Neural crest cell (in vitro differentiated cells): ENCODE data around the gene RFFL. TPM values are rescaled to one million over a fixed set of nuclear protein-coding genes. Genes with fewer than 3 reads are reported as not detected.

ENCODE experiments used
- DNase-seq: peaks from one replicate; pipeline ENCODE4 v3.0.0; 2021; ENCODE audit warnings: low read depth, mixed read lengths, low spot score
- H3K27ac Mint-ChIP-seq: one replicate; pipeline ENCODE4 v1.8.0; 2021; ENCODE audit warnings: mild to moderate bottlenecking, mixed read lengths; ENCODE audit not compliant: unreplicated experiment
- H3K27me3 Mint-ChIP-seq: 2 replicates; pipeline ENCODE4 v1.8.0; 2021; ENCODE audit warnings: low read depth, mild to moderate bottlenecking, mixed read lengths
- H3K36me3 Mint-ChIP-seq: 2 replicates; pipeline ENCODE4 v1.8.0; 2021; ENCODE audit warnings: low read depth, mild to moderate bottlenecking, mixed read lengths
- H3K4me1 Mint-ChIP-seq: 2 replicates; pipeline ENCODE4 v1.8.0; 2021; ENCODE audit warnings: mixed read lengths
- H3K4me3 Mint-ChIP-seq: one replicate; pipeline ENCODE4 v1.8.0; 2021; ENCODE audit warnings: mild to moderate bottlenecking, mixed read lengths
- H3K9me3 Mint-ChIP-seq: 2 replicates; pipeline ENCODE4 v1.8.0; 2021; ENCODE audit warnings: mixed read lengths
- CTCF ChIP-seq: fragments of 200-600 bp; sonication (generic); conservative IDR thresholded peaks from 2 replicates; pipeline ENCODE4 v1.5.0; 2021; ENCODE audit warnings: antibody characterized with exemption, mild to moderate bottlenecking
- total RNA-seq: library from RNA; stranded (reverse); gene quantifications from 2 replicates; pipeline ENCODE4 v1.2.1, GENCODE V29; 2021

The RFFL gene
- total RNA-seq, 1 donor from 2014 or later: 22.5 TPM

GRCh38 chr17:35069311-35069710 lies 5.8 kb upstream of the RFFL start:
- peaks cover 48% of the 10 kb centered on the region for H3K4me1 Mint-ChIP-seq
- H3K27me3 Mint-ChIP-seq: no peaks in the 10 kb centered on the region
- no peaks in the 10 kb centered on the region for H3K9me3 Mint-ChIP-seq
- no peak overlapping the region for H3K4me3 Mint-ChIP-seq
- TF ChIP-seq CTCF: no peak
- DNase-seq: no peak
- H3K36me3 Mint-ChIP-seq: no peaks in the 10 kb centered on the region
- H3K27ac Mint-ChIP-seq: no peak overlapping the region

- DNase-seq: no peak
- no peaks in the 10 kb centered on the region for H3K27me3 Mint-ChIP-seq
- no peak overlapping the region for H3K4me3 Mint-ChIP-seq
- peaks cover 48% of the 10 kb centered on the region for H3K4me1 Mint-ChIP-seq
- no peaks in the 10 kb centered on the region for H3K36me3 Mint-ChIP-seq
- no peaks in the 10 kb centered on the region for H3K9me3 Mint-ChIP-seq
- TF ChIP-seq CTCF: no peak
- no peak overlapping the region for H3K27ac Mint-ChIP-seq
Observed at GRCh38 chr17:35068249-35068648, 4.7 kb upstream of the RFFL start.

- Mint-ChIP-seq H3K4me1 (peaks cover 51% of the 10 kb centered on the region), H3K27me3 (no peaks in the 10 kb centered on the region), H3K27ac (no peak overlapping the region), H3K9me3 (no peaks in the 10 kb centered on the region), H3K4me3 (no peak overlapping the region), H3K36me3 (peaks cover 2% of the 10 kb centered on the region)
- no peak for DNase-seq
- TF ChIP-seq CTCF: no peak
Observed at GRCh38 chr17:35065880-35066279, 2.4 kb upstream of the RFFL start.

- Mint-ChIP-seq H3K4me1 (peaks cover 51% of the 10 kb centered on the region), H3K27ac (no peak overlapping the region)
Observed at GRCh38 chr17:35064516-35065215, 1.2 kb upstream of the RFFL start.

GRCh38 chr17:35062308-35062707 lies 1.2 kb downstream of the RFFL start:
- no peak for DNase-seq
- Mint-ChIP-seq H3K36me3 (peaks cover 3% of the 10 kb centered on the region), H3K4me1 (peaks cover 31% of the 10 kb centered on the region), H3K27me3 (no peaks in the 10 kb centered on the region), H3K27ac (no peak overlapping the region), H3K9me3 (no peaks in the 10 kb centered on the region), H3K4me3 (no peak overlapping the region)
- TF ChIP-seq CTCF: no peak

More at GRCh38 chr17:35064516-35065215, 1.2 kb upstream of the RFFL start:
- TF ChIP-seq CTCF: no peak
- no peaks in the 10 kb centered on the region for H3K27me3 Mint-ChIP-seq
- H3K36me3 Mint-ChIP-seq: peaks cover 3% of the 10 kb centered on the region
- H3K4me3 Mint-ChIP-seq: no peak overlapping the region
- H3K9me3 Mint-ChIP-seq: no peaks in the 10 kb centered on the region
- DNase-seq: no peak
